Peyer's patch (tissue), 4 donors: ENCODE results near the gene PDE4D. TPM values are rescaled to one million over a fixed set of nuclear protein-coding genes. Genes with fewer than 3 reads are reported as not detected.

Experiments
- DNase-seq, 3 donors: peaks; one replicate each; pipeline ENCODE4 v3.0.0-alpha.2; 2017 to 2019
- H3K27ac ChIP-seq, 4 donors: fragments of 200-600 bp; sonication (generic); one replicate each; pipeline ENCODE4 v1.5.1; 2016 to 2019
- H3K27me3 ChIP-seq, 2 donors: fragments of 200-600 bp; sonication (generic); one replicate each; pipeline ENCODE4 v1.5.1; 2019
- H3K36me3 ChIP-seq, 3 donors: fragments of 200-600 bp; sonication (generic); one replicate each; pipeline ENCODE4 v1.5.1; 2016 to 2019
- H3K4me1 ChIP-seq, 4 donors: fragments of 200-600 bp; sonication (generic); one replicate each; pipeline ENCODE4 v1.5.1; 2016 to 2019
- H3K4me3 ChIP-seq, 4 donors: fragments of 200-600 bp; sonication (generic); 1 replicate in 3 of 4; 2 replicates in 1 of 4; pipeline ENCODE4 v1.5.1; 2016 to 2019; ENCODE audit warnings: mild to moderate bottlenecking in 1 of 4
- H3K9me3 ChIP-seq, 4 donors: fragments of 200-600 bp; sonication (generic); one replicate each; pipeline ENCODE4 v1.5.1; 2016 to 2019; ENCODE audit warnings: mild to moderate bottlenecking in 1 of 4
- POLR2A ChIP-seq, 2 donors: fragments of 450-650 bp; IDR thresholded peaks; one replicate each; pipeline ENCODE4 v1.5.1; 2017; ENCODE audit warnings: antibody characterized with exemption in 2 of 2, mild to moderate bottlenecking in 2 of 2, moderate library complexity in 2 of 2
- total RNA-seq, 4 donors: library from RNA; depleted of rRNA; stranded (reverse); fragments of >200 nt; gene quantifications; one replicate each; pipeline ENCODE4 v1.1.0, GENCODE V29; 2016
- TF ChIP-seq, protein P1 (sequence below), 6 experiments: fragments of 450-650 bp in 4 of 6; fragments of 200-600 bp in 2 of 6; sonication (generic) in 1 of 6; IDR thresholded peaks; one replicate each; pipeline ENCODE4 v1.5.1; 2017 to 2019; ENCODE audit warnings: antibody characterized with exemption in 6 of 6, mild to moderate bottlenecking in 3 of 6, moderate library complexity in 1 of 6

Gene PDE4D
- total RNA-seq, 4 donors from 2014 or later = 19.8 to 89.1 (median 43.9) TPM

DNA sequence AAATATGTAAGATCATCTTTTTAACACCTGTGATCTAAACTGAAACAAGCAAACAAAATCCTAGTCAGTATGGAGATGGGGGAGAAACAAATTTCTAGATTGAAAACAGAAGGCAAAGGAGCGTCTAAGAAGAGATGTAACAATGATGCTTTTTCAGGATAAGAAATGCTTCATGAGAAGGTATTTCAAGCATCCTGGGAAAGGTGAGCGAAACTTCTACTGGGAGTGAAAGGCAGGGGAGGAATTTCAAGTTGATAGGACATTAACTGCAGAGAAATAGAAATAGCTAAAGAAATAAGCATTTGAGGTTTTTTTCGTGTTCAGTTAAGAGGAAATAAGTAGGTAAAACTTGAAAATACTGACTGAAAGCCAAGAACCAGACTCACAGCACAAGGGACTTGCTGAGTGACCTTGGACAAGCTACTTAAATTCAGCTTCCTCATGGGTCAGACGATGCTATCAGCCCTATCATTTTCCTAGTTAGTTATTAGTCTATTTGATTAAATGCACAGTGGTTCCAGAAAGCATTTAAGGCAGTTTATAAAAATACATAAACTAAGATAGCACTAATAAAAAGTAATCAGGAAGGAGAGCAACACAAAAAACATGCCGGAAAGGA is 406.3 kb downstream of the PDE4D start:
- Histone ChIP-seq H3K27ac (peak overlapping the region in 1 of 4 donors; percentile 3), H3K36me3 (no peaks in the 10 kb centered on the region), H3K4me1 (no peaks in the 10 kb centered on the region), H3K4me3 (no peak overlapping the region), H3K9me3 (no peaks in the 10 kb centered on the region), H3K27me3 (no peaks in the 10 kb centered on the region)
- DNase-seq = no peak
- TF ChIP-seq, protein P1, sequence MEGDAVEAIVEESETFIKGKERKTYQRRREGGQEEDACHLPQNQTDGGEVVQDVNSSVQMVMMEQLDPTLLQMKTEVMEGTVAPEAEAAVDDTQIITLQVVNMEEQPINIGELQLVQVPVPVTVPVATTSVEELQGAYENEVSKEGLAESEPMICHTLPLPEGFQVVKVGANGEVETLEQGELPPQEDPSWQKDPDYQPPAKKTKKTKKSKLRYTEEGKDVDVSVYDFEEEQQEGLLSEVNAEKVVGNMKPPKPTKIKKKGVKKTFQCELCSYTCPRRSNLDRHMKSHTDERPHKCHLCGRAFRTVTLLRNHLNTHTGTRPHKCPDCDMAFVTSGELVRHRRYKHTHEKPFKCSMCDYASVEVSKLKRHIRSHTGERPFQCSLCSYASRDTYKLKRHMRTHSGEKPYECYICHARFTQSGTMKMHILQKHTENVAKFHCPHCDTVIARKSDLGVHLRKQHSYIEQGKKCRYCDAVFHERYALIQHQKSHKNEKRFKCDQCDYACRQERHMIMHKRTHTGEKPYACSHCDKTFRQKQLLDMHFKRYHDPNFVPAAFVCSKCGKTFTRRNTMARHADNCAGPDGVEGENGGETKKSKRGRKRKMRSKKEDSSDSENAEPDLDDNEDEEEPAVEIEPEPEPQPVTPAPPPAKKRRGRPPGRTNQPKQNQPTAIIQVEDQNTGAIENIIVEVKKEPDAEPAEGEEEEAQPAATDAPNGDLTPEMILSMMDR (IDR thresholded peaks at IDR 0.05) = no peak
- no peak for TF ChIP-seq POLR2A (IDR thresholded peaks at IDR 0.05)

DNA sequence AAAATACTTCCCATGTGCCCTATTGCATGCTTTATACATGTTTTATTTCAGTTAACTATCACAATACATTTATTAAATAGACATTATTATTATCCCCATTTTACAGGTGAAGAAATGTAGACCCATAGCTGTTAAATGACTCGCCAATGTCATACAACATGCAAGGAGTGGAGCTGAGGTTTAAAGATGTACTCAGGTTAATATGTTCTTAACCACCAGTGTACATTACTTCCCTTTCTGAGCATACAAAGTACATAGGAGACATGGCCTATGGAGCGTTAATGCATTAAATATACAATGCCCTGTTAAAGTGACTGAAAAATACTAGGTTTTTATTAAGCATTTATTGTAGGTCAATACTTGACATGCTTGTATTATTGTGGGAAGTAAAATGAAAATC is 407.0 kb downstream of the PDE4D start:
- no peak overlapping the region for H3K27ac ChIP-seq
- no peak overlapping the region for H3K4me3 ChIP-seq
- no peaks in the 10 kb centered on the region for H3K4me1 ChIP-seq
- no peak for DNase-seq
- H3K36me3 ChIP-seq = no peaks in the 10 kb centered on the region
- no peaks in the 10 kb centered on the region for H3K27me3 ChIP-seq
- no peaks in the 10 kb centered on the region for H3K9me3 ChIP-seq
- TF ChIP-seq, protein P1 (IDR thresholded peaks at IDR 0.05) = no peak
- no peak for TF ChIP-seq POLR2A (IDR thresholded peaks at IDR 0.05)

DNA sequence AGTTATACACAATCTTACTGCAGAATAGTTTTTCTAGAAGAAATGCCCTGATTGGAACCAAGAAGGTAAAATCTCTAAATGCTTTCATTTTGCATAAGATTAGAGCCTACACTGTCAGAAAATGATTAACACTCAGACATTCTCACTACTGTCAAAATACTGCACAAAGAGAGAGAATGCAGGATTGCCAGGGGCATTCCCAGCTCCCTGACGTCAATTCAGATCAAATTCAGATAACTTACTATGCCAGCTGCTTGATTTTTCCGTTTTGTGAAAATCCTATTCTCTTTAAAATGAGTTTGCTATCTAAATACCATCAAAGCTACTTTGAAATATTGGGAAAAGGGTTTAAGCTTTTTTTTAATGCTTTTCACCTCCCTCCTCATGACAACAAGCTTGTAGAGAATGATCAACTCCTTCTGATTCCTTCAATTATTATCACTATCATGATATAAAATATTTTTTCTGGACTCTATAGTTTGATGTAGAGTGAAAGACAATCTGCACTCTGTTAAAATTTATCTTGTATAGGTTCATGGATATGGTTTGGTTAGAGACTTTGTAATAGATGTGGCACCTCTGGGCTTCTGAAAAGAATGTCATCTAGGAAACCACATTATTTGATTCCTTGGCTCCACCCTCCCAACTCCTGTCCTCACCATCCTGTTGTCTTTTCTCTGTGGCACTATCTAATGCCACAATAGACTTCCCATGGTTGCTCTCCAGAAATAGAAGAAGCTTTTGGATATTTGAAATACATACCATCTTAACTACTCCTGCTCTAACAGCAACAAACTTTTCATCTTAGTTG is 407.7 kb downstream of the PDE4D start:
- Histone ChIP-seq H3K27ac (no peak overlapping the region), H3K9me3 (no peaks in the 10 kb centered on the region), H3K4me3 (no peak overlapping the region), H3K27me3 (no peaks in the 10 kb centered on the region), H3K36me3 (no peaks in the 10 kb centered on the region), H3K4me1 (no peaks in the 10 kb centered on the region)
- DNase-seq = no peak
- TF ChIP-seq, protein P1 (IDR thresholded peaks at IDR 0.05) = no peak
- no peak for TF ChIP-seq POLR2A (IDR thresholded peaks at IDR 0.05)

DNA sequence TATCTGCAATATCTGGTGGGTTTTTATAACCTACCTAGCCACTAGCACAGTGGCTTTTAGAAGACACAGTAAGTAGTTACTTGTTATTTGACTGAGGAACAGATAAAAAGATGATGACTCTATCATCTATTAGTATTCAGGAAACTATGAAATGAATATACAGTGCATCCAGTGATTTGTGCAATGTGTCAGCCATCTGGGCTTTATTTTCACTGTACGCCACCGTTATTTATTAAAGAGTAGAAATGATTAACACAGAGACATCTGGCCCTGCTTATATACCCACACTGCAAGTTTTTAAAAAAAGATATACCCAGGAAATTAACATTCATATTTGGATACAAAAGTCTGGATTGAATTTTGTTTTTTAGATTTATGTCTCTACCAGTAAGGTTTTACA is 408.4 kb downstream of the PDE4D start:
- Histone ChIP-seq H3K27me3 (no peaks in the 10 kb centered on the region), H3K27ac (no peak overlapping the region), H3K4me3 (no peak overlapping the region), H3K9me3 (no peaks in the 10 kb centered on the region), H3K4me1 (no peaks in the 10 kb centered on the region), H3K36me3 (no peaks in the 10 kb centered on the region)
- no peak for DNase-seq
- no peak for TF ChIP-seq POLR2A (IDR thresholded peaks at IDR 0.05)
- TF ChIP-seq, protein P1 (IDR thresholded peaks at IDR 0.05) = no peak

DNA sequence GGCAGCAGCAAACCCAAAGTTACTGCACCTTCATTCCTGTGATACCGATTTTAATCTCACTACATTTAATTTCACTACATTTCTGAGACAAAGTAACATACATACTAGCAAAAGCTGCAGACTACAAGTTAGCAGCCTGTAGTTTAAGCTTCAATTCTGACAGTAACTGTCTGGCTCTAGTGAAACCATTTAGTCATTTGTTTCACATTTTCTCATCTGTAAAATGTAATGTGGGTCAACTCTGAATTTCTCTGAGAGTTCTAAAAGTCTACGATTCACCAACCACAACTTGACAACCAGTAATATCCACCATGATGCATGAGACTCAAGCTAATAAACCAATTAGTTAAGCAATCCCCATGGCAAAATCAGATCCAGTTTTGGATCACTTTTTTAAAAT is 408.9 kb downstream of the PDE4D start:
- Histone ChIP-seq H3K4me1 (no peaks in the 10 kb centered on the region), H3K9me3 (no peaks in the 10 kb centered on the region), H3K4me3 (no peak overlapping the region), H3K36me3 (no peaks in the 10 kb centered on the region), H3K27ac (no peak overlapping the region), H3K27me3 (no peaks in the 10 kb centered on the region)
- TF ChIP-seq, protein P1 (IDR thresholded peaks at IDR 0.05) = no peak
- TF ChIP-seq POLR2A (IDR thresholded peaks at IDR 0.05) = no peak
- no peak for DNase-seq
